ENCODE results near the gene WDR37.

Gene WDR37

GRCh38 chr10:1174022-1174421 is 117.8 kb downstream of the WDR37 start:
- no peak for DNase-seq (ENCODE audit: low read depth, low spot score)
- H3K4me3 ChIP-seq (ENCODE audit: low read length): no peak overlapping the region

GRCh38 chr10:1175956-1176565 is 119.9 kb downstream of the WDR37 start:
- no peak overlapping the region for H3K4me3 ChIP-seq (ENCODE audit: low read length)

GRCh38 chr10:1177936-1178335 is 121.8 kb downstream of the WDR37 start:
- DNase-seq (ENCODE audit: low read depth, low spot score): no peak
- no peak overlapping the region for H3K4me3 ChIP-seq (ENCODE audit: low read length)

More at GRCh38 chr10:1175956-1176565, 119.9 kb downstream of the WDR37 start:
- DNase-seq (ENCODE audit: low read depth, low spot score): no peak

GRCh38 chr10:1178506-1178905 is 122.3 kb downstream of the WDR37 start:
- H3K4me3 ChIP-seq (ENCODE audit: low read length): no peak overlapping the region
- DNase-seq (ENCODE audit: low read depth, low spot score): no peak

GRCh38 chr10:1179346-1180070 is 123.3 kb downstream of the WDR37 start:
- no peak for DNase-seq (ENCODE audit: low read depth, low spot score)
- H3K4me3 ChIP-seq (ENCODE audit: low read length): no peak overlapping the region

GRCh38 chr10:1180071-1180730 is 124.0 kb downstream of the WDR37 start:
- no peak for DNase-seq (ENCODE audit: low read depth, low spot score)
- no peak overlapping the region for H3K4me3 ChIP-seq (ENCODE audit: low read length)

- H3K4me3 ChIP-seq (ENCODE audit: low read length): no peak overlapping the region
- DNase-seq (ENCODE audit: low read depth, low spot score): no peak
These were observed 124.7 kb downstream of the WDR37 start for GRCh38 chr10:1180836-1181235.

Data from Jurkat, Clone E6-1 (cell line).